Adrenal gland (tissue), 5 donors: ENCODE data around the gene DLGAP4.

Source experiments
- CTCF ChIP-seq, 6 experiments: fragments of 450-650 bp in 4 of 6; fragments of 200-600 bp in 2 of 6; sonication (generic) in 1 of 6; IDR thresholded peaks; 1 replicate in 5 of 6; 2 replicates in 1 of 6; pipeline versions ENCODE4 v1.5.1 to v1.8.0; 2016 to 2021; ENCODE audit warnings: antibody characterized with exemption in 6 of 6, mild to moderate bottlenecking in 2 of 6, moderate library complexity in 1 of 6
- POLR2A ChIP-seq, 2 donors: fragments of 450-650 bp; IDR thresholded peaks; one replicate each; pipeline ENCODE4 v1.6.1; 2017; ENCODE audit warnings: antibody characterized with exemption in 2 of 2, mild to moderate bottlenecking in 2 of 2, moderate library complexity in 1 of 2
- donor health status: DM: no; HTN: no; CAD: no.

DNA sequence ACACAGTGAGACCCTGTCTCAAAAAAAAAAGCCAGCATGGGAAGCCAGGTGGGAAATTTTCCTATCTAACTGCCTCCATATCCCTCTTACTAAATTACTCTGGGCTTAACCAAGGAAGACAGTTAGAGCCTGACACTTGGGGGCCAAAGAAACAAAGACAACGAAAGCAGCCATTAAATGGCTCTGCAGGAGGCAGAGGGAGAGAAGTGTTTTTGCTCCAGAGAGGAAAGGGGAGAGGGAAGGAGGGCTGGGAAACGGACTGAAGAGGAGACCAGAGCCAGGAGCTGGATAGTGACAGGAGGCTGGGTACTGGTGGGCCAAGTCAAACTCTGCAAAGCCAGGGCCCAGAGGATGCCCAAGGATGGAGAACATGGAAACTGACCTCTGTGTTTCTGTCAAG lies 256.6 kb downstream of the DLGAP4 start:
- TF ChIP-seq CTCF (IDR thresholded peaks at IDR 0.05) = no peak
- no peak for TF ChIP-seq POLR2A (IDR thresholded peaks at IDR 0.05)
